Vagina (tissue), 2 donors: ENCODE results near the gene COTL1.

Experiments
- POLR2A ChIP-seq, 2 donors: fragments of 450-650 bp; IDR thresholded peaks; one replicate each; pipeline ENCODE4 v1.6.1; 2017; ENCODE audit warnings: antibody characterized with exemption in 2 of 2, mild to moderate bottlenecking in 2 of 2, moderate library complexity in 2 of 2
- TF ChIP-seq, protein P1 (sequence below), 3 experiments: fragments of 450-650 bp in 2 of 3; fragments of 200-600 bp in 1 of 3; sonication (generic) in 1 of 3; IDR thresholded peaks; one replicate each; pipeline ENCODE4 v1.5.1; 2017 to 2019; ENCODE audit warnings: antibody characterized with exemption in 3 of 3, mild to moderate bottlenecking in 2 of 3, moderate library complexity in 2 of 3

DNA sequence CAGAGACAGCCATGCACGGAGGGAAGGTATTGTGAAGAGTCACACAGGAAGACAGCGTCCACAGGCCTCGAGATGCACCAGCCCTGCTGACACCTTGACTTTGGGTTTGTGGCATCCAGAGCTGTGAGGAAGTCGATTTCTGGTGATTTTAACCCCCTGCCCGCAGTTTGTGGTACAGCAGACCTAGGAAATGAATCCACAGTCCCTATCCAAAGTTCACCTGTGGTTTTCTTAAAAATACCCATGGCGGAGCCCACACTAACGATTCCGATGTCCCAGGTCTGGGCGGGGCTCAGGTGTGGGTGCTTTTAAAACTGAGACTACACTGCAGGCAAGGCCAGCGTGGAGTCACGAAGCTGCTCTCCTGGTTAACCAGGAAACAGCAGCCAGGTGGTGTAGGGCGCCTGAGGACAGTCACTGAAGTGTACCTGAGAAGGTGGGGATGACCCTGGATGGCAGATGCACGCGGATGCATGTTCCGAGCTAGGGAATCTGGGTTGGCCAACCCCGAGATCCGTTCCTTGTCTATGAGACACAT is 99.0 kb downstream of the COTL1 start:
- TF ChIP-seq, protein P1, sequence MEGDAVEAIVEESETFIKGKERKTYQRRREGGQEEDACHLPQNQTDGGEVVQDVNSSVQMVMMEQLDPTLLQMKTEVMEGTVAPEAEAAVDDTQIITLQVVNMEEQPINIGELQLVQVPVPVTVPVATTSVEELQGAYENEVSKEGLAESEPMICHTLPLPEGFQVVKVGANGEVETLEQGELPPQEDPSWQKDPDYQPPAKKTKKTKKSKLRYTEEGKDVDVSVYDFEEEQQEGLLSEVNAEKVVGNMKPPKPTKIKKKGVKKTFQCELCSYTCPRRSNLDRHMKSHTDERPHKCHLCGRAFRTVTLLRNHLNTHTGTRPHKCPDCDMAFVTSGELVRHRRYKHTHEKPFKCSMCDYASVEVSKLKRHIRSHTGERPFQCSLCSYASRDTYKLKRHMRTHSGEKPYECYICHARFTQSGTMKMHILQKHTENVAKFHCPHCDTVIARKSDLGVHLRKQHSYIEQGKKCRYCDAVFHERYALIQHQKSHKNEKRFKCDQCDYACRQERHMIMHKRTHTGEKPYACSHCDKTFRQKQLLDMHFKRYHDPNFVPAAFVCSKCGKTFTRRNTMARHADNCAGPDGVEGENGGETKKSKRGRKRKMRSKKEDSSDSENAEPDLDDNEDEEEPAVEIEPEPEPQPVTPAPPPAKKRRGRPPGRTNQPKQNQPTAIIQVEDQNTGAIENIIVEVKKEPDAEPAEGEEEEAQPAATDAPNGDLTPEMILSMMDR (IDR thresholded peaks at IDR 0.05), result no peak
- no peak for TF ChIP-seq POLR2A (IDR thresholded peaks at IDR 0.05)
